GM12873 (cell line): ENCODE data around the gene OR2C1.

Experiments
- CTCF ChIP-seq: IDR thresholded peaks from 2 replicates; pipeline ENCODE4 v1.5.1; 2012; ENCODE audit warnings: low read depth, mild to moderate bottlenecking, moderate library complexity, low read length, control low read depth; ENCODE audit not compliant: insufficient read depth; ENCODE audit errors: missing control alignments

OR2C1 gene

GRCh38 chr16:3388325-3388724 lies 32.6 kb downstream of the OR2C1 start:
- no peak for TF ChIP-seq CTCF

GRCh38 chr16:3389663-3390338 lies 34.1 kb downstream of the OR2C1 start:
- TF ChIP-seq CTCF = no peak

GRCh38 chr16:3400446-3400778 lies 44.7 kb downstream of the OR2C1 start:
- no peak for TF ChIP-seq CTCF

- peak; percentile 21 for TF ChIP-seq CTCF
Measured at GRCh38 chr16:3400779-3401688, 45.3 kb downstream of the OR2C1 start, which contains the start of the genes ZNF174 and ZSCAN32. Gene ZNF174 (plus strand): TSS chr16:3401215. CDS start chr16:3402005, 790 bp downstream. Gene ZSCAN32 (minus strand): TSS chr16:3401004. CDS start chr16:3397557, 3,447 bp downstream.

- no peak for TF ChIP-seq CTCF
Measured at GRCh38 chr16:3401719-3402397, 46.2 kb downstream of the OR2C1 start.
